ENCODE data around the gene DDX56. TPM values are rescaled to one million over a fixed set of nuclear protein-coding genes. Genes with fewer than 3 reads are reported as not detected.

DDX56 gene
- total RNA-seq, 1 experiment from 2014 or later = 120 TPM

- no peaks in the 10 kb centered on the region for H3K4me1 Mint-ChIP-seq
- H3K27me3 Mint-ChIP-seq (ENCODE audit: low read depth) = peaks cover 2% of the 10 kb centered on the region
- Histone ChIP-seq H2BK12ac (ENCODE audit: insufficient read length, low read depth, low read length) (no peak overlapping the region), H3K9me3 (ENCODE audit: control insufficient read depth, low read depth, low read length) (no peaks in the 10 kb centered on the region), H3K56ac (ENCODE audit: insufficient read length, low read depth, low read length) (no peak overlapping the region), H3K23me2 (ENCODE audit: insufficient read length, low read depth, low read length, poor library complexity, severe bottlenecking) (no peaks in the 10 kb centered on the region), H4K5ac (ENCODE audit: insufficient read length, low read depth, low read length) (no peak overlapping the region), H4K91ac (ENCODE audit: insufficient read length, low read depth, low read length) (no peak overlapping the region), H2BK15ac (ENCODE audit: low read depth, low read length) (no peak overlapping the region), H4K8ac (replicated peaks; ENCODE audit: insufficient read length, low read depth, low read length) (no peak overlapping the region), H3K4me1 (ENCODE audit: insufficient read depth, low read length) (no peaks in the 10 kb centered on the region), H4K20me1 (ENCODE audit: control insufficient read depth, insufficient read depth, insufficient read length) (no peaks in the 10 kb centered on the region), H2AFZ (ENCODE audit: low read length) (no peak overlapping the region), H2BK20ac (ENCODE audit: low read depth, low read length, poor library complexity, severe bottlenecking) (no peak overlapping the region), H3K27me3 (ENCODE audit: insufficient read depth, low read length) (no peaks in the 10 kb centered on the region), H3K23ac (ENCODE audit: insufficient read length, low read depth, low read length) (no peak overlapping the region), H3K4ac (ENCODE audit: low read depth, low read length) (no peak overlapping the region), H3K79me1 (ENCODE audit: insufficient read depth, low read depth, low read length, poor library complexity, severe bottlenecking) (no peaks in the 10 kb centered on the region), H3K79me2 (ENCODE audit: insufficient read depth, low read length) (no peaks in the 10 kb centered on the region), H3K18ac (ENCODE audit: insufficient read length, low read depth, low read length) (no peak overlapping the region), H3T11ph (ENCODE audit: low read length) (no peak overlapping the region), H3K4me2 (ENCODE audit: insufficient read depth, insufficient read length, low read length) (no peak overlapping the region), H3K9ac (ENCODE audit: extremely low read depth, insufficient read length, low read length) (no peak overlapping the region), H2AK5ac (ENCODE audit: insufficient read length, low read length) (no peak overlapping the region), H3K14ac (ENCODE audit: insufficient read depth, low read length) (no peak overlapping the region), H3K27ac (ENCODE audit: insufficient read length, low read depth, low read length) (no peak overlapping the region), H2BK120ac (ENCODE audit: low read depth, low read length, poor library complexity, severe bottlenecking) (no peak overlapping the region), H2BK5ac (ENCODE audit: insufficient read length, low read length) (no peak overlapping the region)
- H3K4me3 Mint-ChIP-seq = no peak overlapping the region
- TF ChIP-seq CTCF (conservative IDR thresholded peaks at IDR 0.05) = no peak
- WGBS (ENCODE audit: extremely low coverage, insufficient read length, low lambda C conversion rate) = no CpG with 5 or more reads among the region's 8 CpGs
- H3K36me3 Mint-ChIP-seq (ENCODE audit: insufficient read depth in 1 of 3, low read depth in 3 of 3) = no peaks in the 10 kb centered on the region
- H3K27ac Mint-ChIP-seq = no peak overlapping the region; a peak in 1 of 7 replicates
- no peak for DNase-seq
- H3K9me3 Mint-ChIP-seq = no peaks in the 10 kb centered on the region
Observed at GRCh38 chr7:44517175-44517574, 56.5 kb downstream of the DDX56 start.

Other genes with a start within 250 kb of the DDX56 start
- 0.17 and 0.24 TPM in 2 replicates for gene CAMK2B, start 248.3 kb downstream of the DDX56 start, total RNA-seq (2021)
- 71.9 and 85.9 TPM in 2 replicates for gene NUDCD3, start 83.2 kb downstream of the DDX56 start, total RNA-seq (2021)
- gene NPC1L1, start 32.6 kb downstream of the DDX56 start, total RNA-seq (2021) = 0.07 and 0.11 TPM in 2 replicates
- gene TMED4, start 8.3 kb upstream of the DDX56 start, total RNA-seq (2021) = 60.3 and 62.4 TPM in 2 replicates
- gene OGDH, start 32.7 kb upstream of the DDX56 start, total RNA-seq (2021) = 75.3 and 77.3 TPM in 2 replicates
- gene ZMIZ2, start 174.9 kb upstream of the DDX56 start, total RNA-seq (2021) = 71.8 and 72.9 TPM in 2 replicates
- 2,409 and 2,440 TPM in 2 replicates for gene PPIA, start 222.8 kb upstream of the DDX56 start, total RNA-seq (2021)